K562 (cell line): ENCODE measurements around the gene CTPS1. TPM values are rescaled to one million over a fixed set of nuclear protein-coding genes. Genes with fewer than 3 reads are reported as not detected.

ENCODE experiments used
- ARID1B ChIP-seq: fragments of 450-650 bp; IDR thresholded peaks from 2 replicates; pipeline ENCODE4 v1.6.1; 2016; ENCODE audit warnings: antibody characterized with exemption, mild to moderate bottlenecking, inconsistent platforms
- ARID2 ChIP-seq: fragments of 450-650 bp; IDR thresholded peaks from 2 replicates; pipeline ENCODE4 v1.6.1; 2017; ENCODE audit warnings: antibody characterized with exemption, mild to moderate bottlenecking
- CREBBP ChIP-seq: IDR thresholded peaks from one replicate; pipeline ENCODE4 v1.6.1; 2012; ENCODE audit warnings: low read depth, mild to moderate bottlenecking, control low read depth, inconsistent platforms, low read length
- DPF2 ChIP-seq: fragments of 450-650 bp; IDR thresholded peaks from 2 replicates; pipeline ENCODE4 v1.6.1; 2016
- EP400 ChIP-seq: fragments of 450-650 bp; IDR thresholded peaks from 2 replicates; pipeline ENCODE4 v1.6.1; 2017; ENCODE audit warnings: antibody characterized with exemption, mild to moderate bottlenecking, moderate library complexity
- ESRRA ChIP-seq: fragments of 450-650 bp; IDR thresholded peaks from 2 replicates; pipeline ENCODE4 v1.6.1; 2014; ENCODE audit warnings: low read depth, mild to moderate bottlenecking, moderate library complexity, borderline replicate concordance
- EWSR1 ChIP-seq: fragments of 450-650 bp; IDR thresholded peaks from 2 replicates; pipeline ENCODE4 v1.6.1; 2018; ENCODE audit warnings: borderline replicate concordance, mild to moderate bottlenecking, low read depth, moderate library complexity; ENCODE audit not compliant: partially characterized antibody
- FOXP4 ChIP-seq: sonication (generic); formaldehyde crosslinking; IDR thresholded peaks from 2 replicates; pipeline ENCODE4 v1.8.0; 2022; ENCODE audit warnings: mild to moderate bottlenecking, missing genetic modification reagents, borderline replicate concordance
- GATAD2B ChIP-seq: fragments of 450-650 bp; IDR thresholded peaks from 2 replicates; pipeline ENCODE4 v1.6.1; 2017; ENCODE audit warnings: mild to moderate bottlenecking, borderline replicate concordance
- JUNB ChIP-seq: fragments of 450-650 bp; formaldehyde crosslinking; conservative IDR thresholded peaks from 2 replicates; pipeline ENCODE4 v1.4.0; 2020; ENCODE audit warnings: mild to moderate bottlenecking
- MAFF ChIP-seq: IDR thresholded peaks from 2 replicates; pipeline ENCODE4 v1.6.1; 2012; ENCODE audit warnings: low read length, improper control_type of control experiment
- MAX ChIP-seq: sonication (generic); formaldehyde crosslinking; IDR thresholded peaks from 2 replicates; pipeline ENCODE4 v1.9.0; 2022; ENCODE audit warnings: mild to moderate bottlenecking, missing genetic modification reagents
- NR4A1 ChIP-seq, 2 experiments: fragments of 250-450 bp in 1 of 2; fragments of 450-650 bp in 1 of 2; sonication (Bioruptor Pico) in 1 of 2; IDR thresholded peaks; 2 replicates each; pipeline versions ENCODE4 v1.4.0 to v1.6.1; 2016 to 2020; ENCODE audit warnings: mild to moderate bottlenecking in 2 of 2, missing compliant biosample characterization in 1 of 2, missing genetic modification characterization in 1 of 2, moderate library complexity in 1 of 2
- NUFIP1 ChIP-seq: fragments of 450-650 bp; IDR thresholded peaks from 2 replicates; pipeline ENCODE4 v1.6.1; 2018; ENCODE audit not compliant: partially characterized antibody
- PBX2 ChIP-seq, 2 experiments: IDR thresholded peaks in 1 of 2; conservative IDR thresholded peaks in 1 of 2; 2 replicates each; pipeline ENCODE4 v1.6.1; 2016; ENCODE audit warnings: low read depth in 2 of 2, mild to moderate bottlenecking in 1 of 2, missing compliant biosample characterization in 1 of 2, missing genetic modification characterization in 1 of 2, moderate library complexity in 1 of 2
- PML ChIP-seq: IDR thresholded peaks from 2 replicates; pipeline ENCODE4 v1.6.1; 2012; ENCODE audit warnings: low read length, inconsistent platforms
- RBM25 ChIP-seq: fragments of 200-400 bp; formaldehyde crosslinking; IDR thresholded peaks from 2 replicates; pipeline ENCODE4 v1.6.1; 2018; ENCODE audit warnings: low read length, low read depth, moderate library complexity; ENCODE audit not compliant: severe bottlenecking
- SAP30 ChIP-seq: fragments of 200-600 bp; sonication (generic); IDR thresholded peaks from 2 replicates; pipeline ENCODE4 v1.6.1; 2012; ENCODE audit warnings: borderline replicate concordance, low read depth, mild to moderate bottlenecking, moderate library complexity, low read length, control low read depth, inconsistent platforms; ENCODE audit not compliant: insufficient read depth, poor library complexity, severe bottlenecking
- TAF9B ChIP-seq: fragments of 450-650 bp; IDR thresholded peaks from 2 replicates; pipeline ENCODE4 v1.6.1; 2018; ENCODE audit warnings: mild to moderate bottlenecking; ENCODE audit not compliant: partially characterized antibody
- XRCC4 ChIP-seq: IDR thresholded peaks from one replicate; pipeline ENCODE4 v1.6.1; 2011; ENCODE audit not compliant: insufficient read depth, insufficient read length; ENCODE audit errors: extremely low read depth
- ZNF23 ChIP-seq: fragments of 250-450 bp; sonication (Bioruptor Pico); IDR thresholded peaks from 2 replicates; pipeline ENCODE4 v1.4.0; 2020; ENCODE audit warnings: mild to moderate bottlenecking
- ZNF444 ChIP-seq: fragments of 250-450 bp; sonication (Bioruptor Pico); IDR thresholded peaks from 2 replicates; pipeline ENCODE4 v1.4.0; 2020; ENCODE audit warnings: mild to moderate bottlenecking, moderate library complexity
- ZNF445 ChIP-seq: fragments of 250-450 bp; sonication (Bioruptor Pico); IDR thresholded peaks from 2 replicates; pipeline ENCODE4 v1.4.0; 2020; ENCODE audit warnings: low read depth, mild to moderate bottlenecking, moderate library complexity
- polyA plus RNA-seq, 8 experiments: library from polyadenylated mRNA; depleted of rRNA in 4 of 8; stranded (reverse) in 5 of 8; unstranded in 3 of 8; fragments of >200 nt; fragmentation: Nextera tagmentation in 2 of 8; fragmentation: Illumina TruSeq in 1 of 8; extraction: Ambion mirVana in 2 of 8; extraction: Trizol in 1 of 8; gene quantifications; 2 replicates each; pipeline versions ENCODE4 v1.2.1 to v1.2.3, GENCODE V29; 2011 to 2014; ENCODE audit warnings: inconsistent platforms in 1 of 8, missing spikeins in 1 of 8
- total RNA-seq, 7 experiments: library from RNA; depleted of rRNA in 6 of 7; stranded (reverse); fragments of >200 nt in 6 of 7; fragmentation: Illumina TruSeq in 2 of 7; extraction: Trizol in 2 of 7; gene quantifications; 2 replicates each; pipeline versions ENCODE4 v1.2.1 to v1.2.3, GENCODE V29; 2011 to 2021; ENCODE audit warnings: low replicate concordance in 1 of 7

Gene CTPS1
- total and polyA plus RNA-seq, 9 of the 15 experiments (the other 6 are each of a cell fraction or from before 2014, with no cell fraction given) = 44.4 to 164 (median 87.7) TPM

GRCh38 chr1:40952744-40953315, 26.7 kb upstream of the CTPS1 start (continued):
- TF ChIP-seq ZNF444 (CRISPR knock-in tag) (no peak), JUNB (no peak), TAF9B (no peak), MAX (CRISPR knock-in tag) (no peak), ARID1B (0 out of 2 replicates have a peak, but pooled peaks have one; percentile 3), GATAD2B (no peak), XRCC4 (no peak), ARID2 (no peak), CREBBP (no peak), DPF2 (no peak), SAP30 (no peak), EP400 (0 out of 2 replicates have a peak, but pooled peaks have one; percentile 1), RBM25 (no peak), NR4A1 (CRISPR knock-in tag; IDR thresholded peaks at IDR 0.05) (no peak), NR4A1 (tag; IDR thresholded peaks at IDR 0.05) (0 out of 2 replicates have a peak, but pooled peaks have one; percentile 2), NUFIP1 (no peak), ZNF445 (CRISPR knock-in tag) (no peak), PML (no peak), FOXP4 (no peak), MAFF (no peak), ZNF23 (CRISPR knock-in tag) (no peak), EWSR1 (no peak), ESRRA (no peak), PBX2 (CRISPR knock-in tag; IDR thresholded peaks at IDR 0.05; ENCODE audit: low read depth) (no peak), PBX2 (tag; conservative IDR thresholded peaks at IDR 0.05; ENCODE audit: low read depth) (no peak)
